NCI-H2029 (cell line): ENCODE results near the gene TEKT1.

Experiments
- DNase-seq: peaks from one replicate; lab custom pipeline; 2025; lab: John Stamatoyannopoulos, UW

The TEKT1 gene

DNA sequence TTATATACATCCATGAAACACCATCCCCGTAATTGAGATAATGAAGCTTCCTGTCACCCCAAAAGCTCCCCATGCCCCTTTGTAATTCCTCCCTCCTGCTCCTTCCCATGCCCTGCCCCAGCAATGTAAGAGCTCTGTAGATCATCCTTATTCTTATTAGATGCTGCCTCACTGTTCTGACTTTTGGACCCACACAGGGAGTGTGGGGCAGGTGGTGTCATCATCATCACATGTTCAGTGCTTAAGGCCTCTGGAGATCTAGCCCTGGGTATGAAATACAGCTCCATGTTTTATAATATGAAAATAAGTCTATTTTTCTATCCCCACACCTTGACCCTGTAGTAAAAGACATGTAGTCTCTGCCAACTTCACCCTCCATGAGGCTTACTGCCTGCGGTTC lies 73.8 kb downstream of the TEKT1 start:
- DNase-seq: no peak

DNA sequence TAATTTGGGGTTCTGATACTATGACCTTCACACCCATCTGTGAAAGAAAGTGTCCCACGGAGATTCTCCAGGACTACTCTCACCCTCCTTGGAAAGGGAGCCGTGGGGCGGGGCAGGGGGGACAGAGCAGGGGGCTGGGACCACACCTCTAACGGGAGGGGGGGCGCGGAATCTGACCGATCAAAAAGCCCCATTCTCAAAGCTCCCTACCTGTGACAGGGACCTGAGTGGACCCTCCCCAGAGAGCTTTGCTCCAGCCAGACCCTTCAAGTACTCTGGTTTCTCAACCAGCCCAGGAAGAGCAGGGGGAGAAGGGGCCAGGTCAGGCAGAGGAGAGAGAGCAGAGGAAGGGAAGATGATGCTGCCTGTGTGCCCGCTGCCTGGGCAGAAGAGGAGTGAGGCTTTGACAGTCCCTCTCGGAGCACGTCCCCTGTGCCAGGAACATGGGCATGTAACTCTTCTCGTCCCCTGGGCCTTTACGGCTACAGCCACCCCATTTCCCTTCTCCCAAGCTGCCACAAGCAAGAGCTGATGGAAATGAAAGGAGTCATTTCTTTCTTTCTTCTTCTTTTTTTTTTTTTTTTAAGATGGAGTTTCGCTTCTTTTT lies 75.0 kb downstream of the TEKT1 start:
- no peak for DNase-seq

- DNase-seq: no peak
Measured at GRCh38 chr17:6755731-6756184, 75.8 kb downstream of the TEKT1 start, which contains the start of gene XAF1. TSS of gene XAF1 (plus strand) at chr17:6756046. CDS start at chr17:6756079, 33 bp downstream.

- no peak for DNase-seq
Measured at GRCh38 chr17:6755281-6755680, 76.2 kb downstream of the TEKT1 start.

GRCh38 chr17:6753546-6753945 lies 78.0 kb downstream of the TEKT1 start:
- DNase-seq: no peak

DNA sequence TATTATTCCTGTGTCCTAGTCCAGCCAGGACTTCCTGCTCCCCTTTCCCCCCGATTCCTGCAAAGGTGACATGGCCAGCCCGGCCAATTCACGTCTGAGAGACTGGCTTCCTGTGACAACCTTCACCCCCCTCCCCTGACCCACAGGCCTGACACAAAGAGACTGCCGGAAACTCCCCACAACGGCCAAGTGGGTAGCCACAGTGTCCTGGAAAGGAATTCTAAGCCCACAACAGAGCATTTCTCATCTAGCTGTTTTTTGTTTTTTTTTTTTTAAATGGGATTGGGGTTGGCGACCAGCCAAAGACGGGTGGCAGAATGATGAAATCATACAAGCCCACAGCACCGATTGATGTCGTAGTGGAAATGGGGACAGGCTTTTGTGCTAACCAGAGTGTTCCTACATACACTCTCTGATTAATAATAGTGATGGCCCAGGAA lies 78.5 kb downstream of the TEKT1 start:
- no peak for DNase-seq

GRCh38 chr17:6752068-6752909 lies 79.2 kb downstream of the TEKT1 start:
- no peak for DNase-seq

GRCh38 chr17:6749519-6749918 lies 82.0 kb downstream of the TEKT1 start:
- DNase-seq: no peak

- no peak for DNase-seq
Measured at GRCh38 chr17:6748617-6749016, 82.9 kb downstream of the TEKT1 start.
